CD14-positive monocyte (primary cell): ENCODE measurements around the gene RHOH. TPM values are rescaled to one million over a fixed set of nuclear protein-coding genes. Genes with fewer than 3 reads are reported as not detected.

Experiments used
- DNase-seq, 3 donors: peaks; one replicate each; pipeline ENCODE4 v3.0.0-alpha.2; 2011 to 2022
- H2AFZ ChIP-seq: 2 replicates; pipeline ENCODE4 v1.6.0; 2012; ENCODE audit warnings: mild to moderate bottlenecking, low read depth, low read length, inconsistent platforms; ENCODE audit not compliant: insufficient read depth, poor library complexity, severe bottlenecking
- H3K27ac ChIP-seq, 2 donors: 1 replicate in 1 of 2; 2 replicates in 1 of 2; pipeline ENCODE4 v1.5.1; 2012 to 2013; ENCODE audit warnings: low read length in 2 of 2, control low read depth in 1 of 2, inconsistent platforms in 1 of 2, low read depth in 1 of 2, mild to moderate bottlenecking in 1 of 2
- H3K27me3 ChIP-seq, 2 donors: one replicate each; pipeline versions ENCODE4 v1.6.0 to v1.6.1; 2011 to 2013; ENCODE audit warnings: low read length in 2 of 2; ENCODE audit not compliant: control insufficient read depth in 2 of 2, insufficient read depth in 2 of 2
- H3K36me3 ChIP-seq, 2 donors: replicated peaks in 1 of 2; 1 replicate in 1 of 2; 2 replicates in 1 of 2; pipeline versions ENCODE4 v1.5.1 to v1.6.1; 2012 to 2013; ENCODE audit warnings: low read length in 2 of 2, control low read depth in 1 of 2, inconsistent platforms in 1 of 2, mild to moderate bottlenecking in 1 of 2; ENCODE audit not compliant: insufficient read depth in 2 of 2, control insufficient read depth in 1 of 2
- H3K4me1 ChIP-seq, 2 donors: 1 replicate in 1 of 2; 2 replicates in 1 of 2; pipeline versions ENCODE4 v1.5.1 to v1.6.1; 2012 to 2013; ENCODE audit warnings: low read length in 2 of 2, control low read depth in 1 of 2, inconsistent platforms in 1 of 2, mild to moderate bottlenecking in 1 of 2, moderate library complexity in 1 of 2; ENCODE audit not compliant: insufficient read depth in 2 of 2, control insufficient read depth in 1 of 2
- H3K4me2 ChIP-seq: replicated peaks from 2 replicates; pipeline ENCODE3; 2012; ENCODE audit warnings: low read length, moderate library complexity, mild to moderate bottlenecking; ENCODE audit not compliant: poor library complexity, severe bottlenecking; ENCODE audit errors: extremely low read depth
- H3K4me3 ChIP-seq, 3 experiments: fragments of 200-600 bp in 1 of 3; sonication (generic) in 1 of 3; replicated peaks in 1 of 3; 1 replicate in 2 of 3; 2 replicates in 1 of 3; pipeline ENCODE4 v1.5.1; 2011 to 2013; ENCODE audit warnings: low read length in 3 of 3, mild to moderate bottlenecking in 3 of 3, control low read depth in 2 of 3, low read depth in 2 of 3, inconsistent platforms in 1 of 3, moderate library complexity in 1 of 3
- H3K79me2 ChIP-seq: 2 replicates; pipeline ENCODE4 v1.6.0; 2012; ENCODE audit warnings: mild to moderate bottlenecking, control low read depth, inconsistent platforms, low read length, moderate library complexity; ENCODE audit not compliant: insufficient read depth
- H3K9ac ChIP-seq: 2 replicates; pipeline ENCODE4 v1.6.0; 2017; ENCODE audit warnings: low read length, mild to moderate bottlenecking; ENCODE audit not compliant: insufficient read depth, poor library complexity, severe bottlenecking
- H3K9me3 ChIP-seq, 2 donors: replicated peaks in 1 of 2; 1 replicate in 1 of 2; 2 replicates in 1 of 2; pipeline versions ENCODE4 v1.5.1 to v1.6.1; 2012 to 2013; ENCODE audit warnings: low read length in 2 of 2, control low read depth in 1 of 2; ENCODE audit not compliant: control insufficient read depth in 1 of 2, insufficient read depth in 1 of 2
- H4K20me1 ChIP-seq: 2 replicates; pipeline ENCODE4 v1.6.0; 2012; ENCODE audit warnings: mild to moderate bottlenecking, low read length, control low read depth, moderate library complexity; ENCODE audit not compliant: insufficient read depth
- H3K27ac Mint-ChIP-seq, 7 donors: one replicate each; pipeline ENCODE4 v1.8.0; 2020; ENCODE audit warnings: mild to moderate bottlenecking in 7 of 7, mixed read lengths in 7 of 7, moderate library complexity in 6 of 7, inconsistent platforms in 2 of 7
- H3K27me3 Mint-ChIP-seq, 3 donors: one replicate each; pipeline ENCODE4 v1.8.0; 2021 to 2022; ENCODE audit warnings: low read depth in 3 of 3, mild to moderate bottlenecking in 3 of 3, mixed read lengths in 3 of 3, moderate library complexity in 3 of 3, inconsistent platforms in 1 of 3
- H3K36me3 Mint-ChIP-seq, 2 donors: one replicate each; pipeline ENCODE4 v1.8.0; 2020; ENCODE audit warnings: mixed read lengths in 2 of 2, inconsistent platforms in 1 of 2, mild to moderate bottlenecking in 1 of 2
- H3K4me1 Mint-ChIP-seq: one replicate; pipeline ENCODE4 v1.8.0; 2020; ENCODE audit warnings: mild to moderate bottlenecking, mixed read lengths
- H3K4me3 Mint-ChIP-seq, 2 donors: one replicate each; pipeline ENCODE4 v1.8.0; 2020; ENCODE audit warnings: mild to moderate bottlenecking in 2 of 2, mixed read lengths in 2 of 2, moderate library complexity in 1 of 2
- H3K9me3 Mint-ChIP-seq, 7 donors: one replicate each; pipeline ENCODE4 v1.8.0; 2020 to 2022; ENCODE audit warnings: mixed read lengths in 7 of 7, mild to moderate bottlenecking in 6 of 7, moderate library complexity in 6 of 7, inconsistent platforms in 2 of 7
- CTCF ChIP-seq: fragments of 200-600 bp; IDR thresholded peaks from one replicate; pipeline ENCODE4 v1.8.0; 2022; ENCODE audit warnings: antibody characterized with exemption, mild to moderate bottlenecking
- WGBS: methylation state at CpG from one replicate; pipeline ENCODE4 v1.1.5; 2013; ENCODE audit warnings: missing lambda C conversion rate; ENCODE audit not compliant: insufficient coverage; 5-methylcytosine and 5-hydroxymethylcytosine counted together
- intact Hi-C, 2 donors: fragments of 100-400 bp; cut with micrococcal nuclease; formaldehyde crosslinking; loops; one replicate each; pipeline versions ENCODE4 v1.15.0 to v1.15.1; 2023
- polyA plus RNA-seq, 3 donors: library from polyadenylated mRNA; depleted of rRNA in 1 of 3; unstranded in 2 of 3; stranded (reverse) in 1 of 3; fragments of 300-500 nt in 2 of 3; fragments of >200 nt in 1 of 3; fragmentation: Illumina TruSeq in 2 of 3; gene quantifications; 1 replicate in 2 of 3; 2 replicates in 1 of 3; pipeline ENCODE4 v1.2.3, GENCODE V29; 2012 to 2021

RHOH gene
- polyA plus RNA-seq, 3 donors = 0.16 to 1.4 (median 1.2) TPM

- Histone ChIP-seq H3K79me2 (no peaks in the 10 kb centered on the region), H3K27me3 (no peaks in the 10 kb centered on the region), H2AFZ (peak overlapping the region; percentile 55), H3K4me3 (no peak overlapping the region), H4K20me1 (no peaks in the 10 kb centered on the region), H3K4me2 (no peak overlapping the region), H3K9ac (no peak overlapping the region), H3K36me3 (no peaks in the 10 kb centered on the region), H3K9me3 (no peaks in the 10 kb centered on the region), H3K4me1 (peaks cover 0 to 16% of the 10 kb centered on the region in 2 donors), H3K27ac (no peak overlapping the region)
- TF ChIP-seq CTCF = no peak
- intact Hi-C loops = no loop called here
- 65% methylated on average over 2 of the region's 4 CpGs for WGBS
- no peak for DNase-seq
- peaks cover 0 to 7% (median 0%) of the 10 kb centered on the region in 7 donors for H3K9me3 Mint-ChIP-seq
- peaks cover 0 to 9% (median 0%) of the 10 kb centered on the region in 3 donors for H3K27me3 Mint-ChIP-seq
- H3K4me1 Mint-ChIP-seq = peaks cover 10% of the 10 kb centered on the region
- H3K4me3 Mint-ChIP-seq = no peak overlapping the region
- no peaks in the 10 kb centered on the region for H3K36me3 Mint-ChIP-seq
- H3K27ac Mint-ChIP-seq = no peak overlapping the region
These were observed 69.1 kb downstream of the RHOH start for GRCh38 chr4:40265910-40266274.

GRCh38 chr4:40269133-40269532, 72.3 kb downstream of the RHOH start:
- H3K27me3 ChIP-seq = no peaks in the 10 kb centered on the region
- WGBS = no CpG with 5 or more reads among the region's 1 CpG
- H3K9me3 ChIP-seq = no peaks in the 10 kb centered on the region
- H3K27me3 Mint-ChIP-seq = peaks cover 0 to 7% (median 3%) of the 10 kb centered on the region in 3 donors
- no peak for DNase-seq
- no peak overlapping the region for H3K9ac ChIP-seq
- no peaks in the 10 kb centered on the region for H4K20me1 ChIP-seq
- H3K4me3 ChIP-seq = no peak overlapping the region
- no peak overlapping the region for H3K4me2 ChIP-seq
- H3K4me3 Mint-ChIP-seq = no peak overlapping the region
- TF ChIP-seq CTCF = no peak
- intact Hi-C loops = no loop called here
- peaks cover 0 to 7% (median 0%) of the 10 kb centered on the region in 7 donors for H3K9me3 Mint-ChIP-seq
- H3K27ac ChIP-seq = no peak overlapping the region
- H3K36me3 ChIP-seq = no peaks in the 10 kb centered on the region
- no peak overlapping the region for H3K27ac Mint-ChIP-seq
- H3K79me2 ChIP-seq = no peaks in the 10 kb centered on the region
- no peak overlapping the region for H2AFZ ChIP-seq
- H3K4me1 ChIP-seq = peaks cover 0 to 16% of the 10 kb centered on the region in 2 donors
- peaks cover 8% of the 10 kb centered on the region for H3K4me1 Mint-ChIP-seq
- no peaks in the 10 kb centered on the region for H3K36me3 Mint-ChIP-seq
